H7 (cell line): Measurements from ENCODE around the gene TIGD1. TPM values are rescaled to one million over a fixed set of nuclear protein-coding genes. Genes with fewer than 3 reads are reported as not detected.

Source experiments
- DNase-seq: peaks from one replicate; pipeline ENCODE4 v3.0.0; 2012
- H3K27me3 ChIP-seq: 2 replicates; pipeline ENCODE4 v1.6.0; 2011; ENCODE audit warnings: mild to moderate bottlenecking, low read length; ENCODE audit not compliant: control insufficient read depth, insufficient read depth
- H3K36me3 ChIP-seq: replicated peaks from 2 replicates; pipeline ENCODE4 v1.5.1; 2011; ENCODE audit warnings: low read length; ENCODE audit not compliant: control insufficient read depth, insufficient read depth
- H3K4me3 ChIP-seq: 2 replicates; pipeline ENCODE4 v1.5.1; 2011; ENCODE audit warnings: low read depth, mild to moderate bottlenecking, control low read depth, low read length, moderate library complexity; ENCODE audit not compliant: insufficient read depth
- total RNA-seq: library from RNA; depleted of rRNA; stranded (reverse); fragments of >200 nt; shearing (Covaris generic); gene quantifications from 2 replicates; pipeline ENCODE4 v1.2.3, GENCODE V29; 2014

The TIGD1 gene
- total RNA-seq, 1 experiment from 2014 or later, result 5.0 TPM

DNA sequence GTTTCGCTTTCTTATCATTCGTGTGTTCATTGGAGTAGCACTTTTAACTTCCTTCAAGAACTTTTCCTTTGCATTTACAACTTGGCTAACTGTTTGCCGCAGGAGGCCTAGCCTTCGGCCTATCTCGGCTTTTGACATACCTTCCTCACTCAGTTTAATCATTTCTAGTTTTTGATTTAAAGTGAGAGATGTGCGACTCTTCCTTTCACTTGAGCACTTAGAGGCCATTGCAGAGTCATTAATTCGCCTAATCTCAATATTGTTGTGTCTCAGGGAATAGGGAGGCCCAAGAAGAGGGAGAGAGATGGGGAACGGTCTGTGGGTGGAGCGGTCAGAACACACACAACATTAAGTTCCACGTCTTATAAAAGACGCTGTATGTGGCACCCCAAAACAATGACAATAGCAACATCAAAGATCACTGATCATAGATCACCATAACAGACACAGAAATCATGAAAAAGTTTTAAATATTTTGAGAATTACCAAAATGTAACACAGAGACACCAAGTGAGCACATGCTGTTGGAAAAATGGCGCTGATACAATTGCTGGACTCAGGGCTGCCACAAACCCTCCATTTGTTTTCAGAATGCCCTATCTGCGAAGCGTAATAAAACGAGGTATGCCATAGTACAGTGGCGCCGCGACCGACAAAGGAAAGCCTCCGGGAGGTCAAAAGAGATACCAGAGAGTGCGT lies 553 bp downstream of the TIGD1 start:
- H3K27me3 ChIP-seq, result no peaks in the 10 kb centered on the region
- DNase-seq, result no peak

DNA sequence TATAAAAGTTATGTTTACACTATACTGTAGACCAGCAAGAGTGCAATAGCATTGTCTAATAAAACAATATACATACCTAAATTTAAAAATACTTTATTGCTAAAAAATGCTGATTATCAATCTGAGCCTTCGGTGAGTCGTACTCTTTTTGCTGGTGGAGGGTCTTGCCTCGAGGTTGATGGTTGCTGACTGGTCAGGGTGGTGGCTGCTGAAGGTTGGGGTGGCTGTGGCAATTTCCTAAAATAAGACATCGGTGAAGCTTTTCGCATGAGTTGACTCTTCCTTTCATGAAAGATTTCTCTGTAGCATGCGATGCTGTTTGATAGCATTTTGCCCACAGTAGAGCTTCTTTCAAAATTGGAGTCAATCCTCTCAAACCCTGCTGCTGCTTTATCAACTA lies 2.4 kb downstream of the TIGD1 start:
- H3K27me3 ChIP-seq, result no peaks in the 10 kb centered on the region
- no peak for DNase-seq
- H3K4me3 ChIP-seq, result no peak overlapping the region
- H3K36me3 ChIP-seq, result no peaks in the 10 kb centered on the region; the same call in 1 of the 2 replicates

More for the DNA sequence above, 553 bp downstream of the TIGD1 start:
- no peaks in the 10 kb centered on the region; the same call in none of the 2 replicates for H3K36me3 ChIP-seq
- H3K4me3 ChIP-seq, result peak overlapping the region; percentile 84

DNA sequence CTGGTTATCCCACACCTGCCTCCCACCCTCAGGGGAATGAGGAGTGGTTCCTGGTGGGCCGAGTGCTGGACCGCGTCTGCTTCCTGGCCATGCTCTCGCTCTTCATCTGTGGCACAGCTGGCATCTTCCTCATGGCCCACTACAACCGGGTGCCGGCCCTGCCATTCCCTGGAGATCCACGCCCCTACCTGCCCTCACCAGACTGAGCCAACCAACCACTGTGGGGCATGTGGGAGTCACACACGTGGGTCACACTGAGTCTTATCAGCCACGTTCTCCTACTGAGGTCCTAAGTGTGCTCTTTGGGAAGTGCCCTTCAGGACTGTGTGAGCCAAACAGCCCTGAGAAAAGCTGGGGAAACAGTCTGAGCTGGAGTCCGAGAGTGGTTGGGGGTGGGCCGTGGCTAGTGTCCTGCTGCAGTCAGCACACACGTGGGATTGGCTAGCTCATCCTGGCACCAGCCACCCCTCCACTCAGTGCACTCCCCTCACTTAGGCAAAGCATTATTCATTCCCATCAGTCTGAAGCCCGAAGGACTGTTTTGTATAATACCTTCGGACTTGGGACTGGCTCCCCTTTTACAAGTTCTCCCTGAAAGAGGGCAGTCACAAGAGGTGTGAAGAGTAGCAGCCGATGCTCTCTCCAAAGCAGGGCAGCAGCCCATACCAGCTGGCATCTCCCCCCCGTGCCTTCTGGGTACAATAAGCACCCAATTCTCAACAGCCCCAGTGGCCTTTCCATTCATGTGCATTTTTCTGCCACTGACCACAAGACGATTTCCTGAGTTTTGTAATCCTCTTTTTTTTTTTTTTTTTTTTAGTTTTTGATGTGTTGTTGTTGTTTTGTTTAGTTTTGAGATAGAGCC lies 4.6 kb downstream of the TIGD1 start:
- no peaks in the 10 kb centered on the region; the same call in 1 of the 2 replicates for H3K36me3 ChIP-seq
- no peak overlapping the region for H3K4me3 ChIP-seq
- DNase-seq, result no peak
- H3K27me3 ChIP-seq, result no peaks in the 10 kb centered on the region

DNA sequence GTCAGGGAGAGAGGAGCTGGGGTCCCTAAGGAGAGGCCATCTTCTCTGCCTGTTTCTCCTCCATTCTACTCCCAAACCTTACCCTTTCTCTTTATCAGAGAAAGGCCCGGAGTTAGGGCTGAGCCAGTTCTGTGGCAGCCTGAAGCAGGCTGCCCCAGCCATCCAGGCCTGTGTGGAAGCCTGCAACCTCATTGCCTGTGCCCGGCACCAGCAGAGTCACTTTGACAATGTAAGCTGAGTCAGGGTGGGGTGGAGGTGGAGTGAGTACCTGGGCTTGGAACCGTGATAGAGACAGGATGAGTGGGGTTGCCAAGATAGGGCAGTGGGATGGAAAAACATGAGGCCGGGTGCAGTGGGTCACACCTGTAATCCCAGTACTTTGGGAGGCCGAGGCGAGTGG lies 5.7 kb downstream of the TIGD1 start:
- Histone ChIP-seq H3K27me3 (no peaks in the 10 kb centered on the region), H3K4me3 (no peak overlapping the region), H3K36me3 (no peaks in the 10 kb centered on the region; the same call in 1 of the 2 replicates)
- no peak for DNase-seq

DNA sequence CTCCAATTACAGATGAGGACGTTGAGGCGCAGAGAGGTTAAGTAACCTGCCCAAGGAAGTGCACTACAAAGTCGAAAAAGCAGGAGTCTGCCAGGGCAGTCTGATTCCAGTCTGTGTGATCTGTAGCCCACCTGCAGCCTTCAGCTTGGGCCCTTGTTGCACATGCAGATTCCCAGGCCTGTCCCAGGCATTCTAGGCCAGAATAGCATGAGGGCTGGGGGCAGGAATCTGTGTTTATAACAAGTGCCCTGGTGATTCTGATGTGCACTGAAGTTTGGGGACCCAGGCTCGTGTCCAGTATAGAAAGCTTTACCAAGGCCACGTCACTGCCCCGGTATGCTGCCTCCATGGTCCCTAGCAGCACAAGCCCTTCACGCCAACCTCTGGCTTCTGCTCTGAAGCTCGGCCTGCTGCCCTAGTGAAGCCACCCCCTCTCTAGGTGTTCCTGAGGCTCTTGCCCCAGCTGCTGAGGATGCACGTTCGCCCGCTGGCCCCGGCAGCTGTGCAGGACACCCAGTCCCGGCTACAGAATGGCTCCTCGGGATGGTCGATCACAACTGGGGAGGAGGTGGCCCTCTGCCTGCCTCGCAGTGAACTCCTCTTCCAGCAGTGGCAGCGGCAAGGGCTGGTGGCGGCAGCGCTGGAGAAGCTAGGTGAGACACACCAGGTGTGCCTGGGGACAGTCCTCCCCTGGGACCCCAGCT lies 6.3 kb downstream of the TIGD1 start:
- DNase-seq, result peak; percentile 53
- Histone ChIP-seq H3K4me3 (no peak overlapping the region), H3K36me3 (no peaks in the 10 kb centered on the region; the same call in 1 of the 2 replicates), H3K27me3 (no peaks in the 10 kb centered on the region)

DNA sequence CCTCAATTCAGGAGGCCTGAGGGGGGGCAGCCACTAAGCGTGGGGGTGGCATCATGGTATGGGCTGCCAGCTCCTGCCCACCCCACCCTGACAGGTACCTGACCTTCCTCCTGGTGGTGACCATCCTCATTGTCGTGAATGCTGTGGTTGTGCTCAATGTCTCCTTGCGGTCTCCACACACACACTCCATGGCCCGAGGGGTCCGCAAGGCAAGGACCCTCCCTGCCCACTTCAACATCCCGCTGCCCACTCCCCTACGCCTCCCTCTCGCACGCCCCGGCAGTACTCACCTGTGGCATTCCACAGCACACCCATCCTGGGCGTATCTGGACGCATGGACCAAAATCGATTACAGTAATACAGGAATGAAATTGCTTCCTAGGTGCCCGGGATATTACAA lies 6.9 kb downstream of the TIGD1 start:
- Histone ChIP-seq H3K27me3 (no peaks in the 10 kb centered on the region), H3K4me3 (no peak overlapping the region), H3K36me3 (no peaks in the 10 kb centered on the region; the same call in 1 of the 2 replicates)
- DNase-seq, result no peak

DNA sequence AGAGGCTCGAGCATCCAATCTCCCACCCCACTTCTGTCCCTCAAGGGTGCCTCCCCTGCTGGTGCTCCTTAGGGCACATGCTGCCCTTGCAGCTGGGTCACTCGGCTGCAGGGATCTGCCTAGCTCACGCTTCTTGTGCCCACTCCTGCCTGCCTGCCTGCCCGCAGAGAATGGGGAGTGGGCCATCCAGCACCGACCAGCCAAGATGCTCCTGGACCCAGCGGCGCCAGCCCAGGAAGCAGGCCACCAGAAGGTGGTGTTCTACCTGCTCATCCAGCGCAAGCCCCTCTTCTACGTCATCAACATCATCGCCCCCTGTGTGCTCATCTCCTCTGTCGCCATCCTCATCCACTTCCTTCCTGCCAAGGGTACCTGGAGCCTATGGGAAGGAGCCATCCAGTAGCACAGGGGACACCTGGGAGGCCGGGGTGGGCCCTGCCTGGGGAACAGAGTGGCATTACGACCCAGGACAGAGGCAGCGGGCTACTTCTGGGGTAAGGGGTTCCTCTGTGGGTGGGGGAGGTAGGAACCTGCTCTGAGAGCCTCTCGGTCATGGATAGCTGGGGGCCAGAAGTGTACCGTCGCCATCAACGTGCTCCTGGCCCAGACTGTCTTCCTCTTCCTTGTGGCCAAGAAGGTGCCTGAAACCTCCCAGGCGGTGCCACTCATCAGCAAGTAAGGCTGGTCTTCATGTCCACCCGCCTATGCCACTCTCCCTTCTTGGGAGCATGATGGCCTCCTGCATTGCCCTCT lies 7.5 kb downstream of the TIGD1 start:
- Histone ChIP-seq H3K4me3 (no peak overlapping the region), H3K36me3 (no peaks in the 10 kb centered on the region; the same call in 1 of the 2 replicates), H3K27me3 (no peaks in the 10 kb centered on the region)
- DNase-seq, result peak; percentile 47

DNA sequence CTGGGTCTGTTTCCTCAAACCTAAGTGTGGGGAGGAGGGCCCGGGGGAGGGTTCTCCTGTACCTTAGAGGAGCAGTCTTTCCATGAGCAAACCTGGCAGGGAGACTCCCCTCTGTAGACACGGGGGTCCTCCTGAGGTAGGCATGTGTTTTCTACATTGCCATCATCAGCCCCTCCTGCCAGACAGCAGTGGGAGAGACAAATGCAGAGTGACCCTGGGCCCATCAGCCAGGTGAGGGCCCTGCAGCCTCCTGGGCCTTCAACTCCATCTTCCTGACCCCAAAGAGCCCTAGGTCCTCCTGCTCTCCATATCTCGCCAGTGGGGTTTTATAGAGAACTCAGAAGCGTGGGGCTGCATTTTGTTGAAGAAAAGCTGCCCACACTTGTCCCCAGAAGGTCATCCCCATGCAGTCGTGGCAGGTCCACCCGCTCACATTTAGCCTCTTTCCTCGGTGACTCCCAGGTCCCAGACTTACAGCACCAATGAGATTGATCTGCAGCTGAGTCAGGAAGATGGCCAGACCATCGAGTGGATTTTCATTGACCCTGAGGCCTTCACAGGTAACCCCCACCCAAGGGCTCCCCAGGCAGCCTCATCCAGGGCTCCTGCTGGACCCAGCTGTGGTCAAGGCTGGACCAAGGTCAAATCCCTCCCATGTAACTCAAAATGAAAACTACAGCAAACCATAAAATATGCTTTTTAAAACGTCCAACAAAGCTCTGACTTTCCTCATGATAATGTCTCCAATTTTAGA lies 8.2 kb downstream of the TIGD1 start:
- Histone ChIP-seq H3K27me3 (no peaks in the 10 kb centered on the region), H3K4me3 (no peak overlapping the region), H3K36me3 (no peaks in the 10 kb centered on the region)
- DNase-seq, result no peak

DNA sequence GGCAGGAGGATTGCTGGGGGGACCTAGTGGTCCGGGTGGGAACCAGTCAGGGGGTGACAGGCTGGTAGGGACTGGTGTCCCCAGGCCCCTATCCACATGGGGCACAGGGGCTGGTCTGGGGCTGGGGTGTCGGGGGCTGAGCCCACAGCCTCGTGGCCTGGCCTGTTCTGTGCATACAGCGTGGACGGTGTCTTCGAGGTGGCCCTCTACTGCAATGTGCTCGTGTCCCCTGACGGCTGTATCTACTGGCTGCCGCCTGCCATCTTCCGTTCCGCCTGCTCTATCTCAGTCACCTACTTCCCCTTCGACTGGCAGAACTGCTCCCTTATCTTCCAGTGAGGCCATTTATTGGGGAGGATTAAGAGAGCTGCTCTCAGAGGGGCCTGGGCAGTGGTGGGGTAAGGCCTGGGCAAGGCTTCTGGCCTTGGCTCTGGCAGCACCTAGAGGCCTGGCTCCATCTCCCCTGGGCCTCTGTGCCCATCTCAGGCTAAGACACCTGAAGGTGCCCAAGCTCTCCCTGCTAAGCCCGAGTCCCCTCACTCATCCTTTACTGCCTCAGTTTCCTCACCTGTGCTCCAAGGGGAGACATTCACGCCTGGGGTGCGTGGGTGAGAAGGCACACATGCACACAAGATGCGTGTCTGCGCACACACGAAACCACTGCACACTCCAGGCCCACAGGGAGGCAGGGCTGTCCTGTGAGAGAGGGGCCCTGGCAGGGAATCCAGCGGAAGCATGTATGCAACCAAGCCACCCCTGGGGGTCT lies 9.0 kb downstream of the TIGD1 start:
- H3K36me3 ChIP-seq, result no peaks in the 10 kb centered on the region

DNA sequence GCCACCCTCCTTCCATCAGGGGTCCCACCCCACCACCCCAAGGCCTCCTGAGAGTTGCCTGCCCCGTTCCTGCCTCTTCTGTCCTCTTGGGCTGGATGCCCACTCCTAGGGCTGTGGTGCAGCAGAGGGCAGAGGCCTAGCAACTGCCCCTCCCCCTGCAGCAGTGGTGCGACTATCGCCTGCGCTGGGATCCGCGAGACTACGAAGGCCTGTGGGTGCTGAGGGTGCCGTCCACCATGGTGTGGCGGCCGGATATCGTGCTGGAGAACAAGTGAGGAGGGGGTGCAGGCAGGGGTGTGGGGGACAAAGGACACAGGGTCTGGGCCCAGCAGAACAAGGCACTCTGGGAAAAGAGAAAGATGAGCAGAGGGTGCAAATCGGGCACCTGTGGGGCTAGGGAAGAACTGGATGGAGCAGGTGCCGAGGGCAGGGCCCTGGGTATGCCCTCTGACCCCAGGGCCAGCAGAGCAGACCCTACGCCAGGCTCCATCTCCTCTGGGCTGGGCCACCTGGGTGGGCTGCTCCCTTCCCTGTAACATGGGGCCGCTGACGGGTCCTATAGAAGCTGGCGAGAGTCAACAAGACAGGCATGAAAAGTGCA lies 9.8 kb downstream of the TIGD1 start:
- Histone ChIP-seq H3K4me3 (no peak overlapping the region), H3K36me3 (no peaks in the 10 kb centered on the region), H3K27me3 (no peaks in the 10 kb centered on the region)
- peak; percentile 60 for DNase-seq

More for the DNA sequence above, 9.0 kb downstream of the TIGD1 start:
- DNase-seq, result peak; percentile 61
- Histone ChIP-seq H3K27me3 (no peaks in the 10 kb centered on the region), H3K4me3 (no peak overlapping the region)

DNA sequence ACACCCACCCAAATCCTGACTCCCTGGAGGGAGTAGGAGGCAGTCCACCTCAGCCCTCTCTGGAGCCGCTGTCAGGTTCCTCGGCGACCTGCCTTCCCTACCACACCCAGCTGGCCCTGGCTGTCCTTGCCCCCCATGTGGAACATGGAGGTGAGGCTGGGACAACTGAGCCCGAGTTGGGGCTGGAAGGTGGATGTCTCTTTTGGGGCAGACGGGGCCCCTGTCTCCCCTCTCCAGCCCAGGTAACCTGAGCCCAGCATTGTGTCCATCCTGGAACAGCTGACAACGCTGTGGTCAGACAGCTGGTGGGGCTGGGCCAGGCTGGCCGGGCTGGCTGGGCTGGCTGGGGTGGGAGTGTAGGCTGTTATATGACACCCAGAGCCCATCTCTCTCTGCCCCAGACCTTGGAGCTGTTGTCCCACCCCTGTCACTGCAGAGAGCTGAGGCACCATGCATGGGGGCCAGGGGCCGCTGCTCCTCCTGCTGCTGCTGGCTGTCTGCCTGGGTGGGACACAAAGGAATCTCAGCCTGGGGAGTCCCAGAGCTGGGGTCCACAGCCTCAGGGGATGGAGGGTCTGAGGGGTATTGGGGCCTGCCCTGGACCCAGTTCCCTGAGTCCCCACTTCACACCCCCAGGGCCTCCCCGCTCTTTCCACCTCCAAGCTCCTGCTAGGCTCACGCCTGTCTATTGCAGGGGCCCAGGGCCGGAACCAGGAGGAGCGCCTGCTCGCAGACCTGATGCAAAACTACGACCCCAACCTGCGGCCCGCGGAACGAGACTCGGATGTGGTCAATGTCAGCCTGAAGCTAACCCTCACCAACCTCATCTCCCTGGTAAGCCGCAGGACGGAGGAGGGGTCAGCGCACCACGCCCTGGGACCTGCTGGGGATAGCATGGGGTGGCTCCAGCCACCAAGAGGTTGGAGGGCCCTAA lies 10.8 kb downstream of the TIGD1 start, which contains the start of gene CHRNG:
CHRNG (plus strand) TSS at position 395 of the 934 bp plus-strand sequence; CDS start at position 451, 56 bp downstream.
- DNase-seq, result peak; percentile 75
- Histone ChIP-seq H3K27me3 (no peaks in the 10 kb centered on the region), H3K36me3 (no peaks in the 10 kb centered on the region), H3K4me3 (no peak within 1 kb of the TSS)

DNA sequence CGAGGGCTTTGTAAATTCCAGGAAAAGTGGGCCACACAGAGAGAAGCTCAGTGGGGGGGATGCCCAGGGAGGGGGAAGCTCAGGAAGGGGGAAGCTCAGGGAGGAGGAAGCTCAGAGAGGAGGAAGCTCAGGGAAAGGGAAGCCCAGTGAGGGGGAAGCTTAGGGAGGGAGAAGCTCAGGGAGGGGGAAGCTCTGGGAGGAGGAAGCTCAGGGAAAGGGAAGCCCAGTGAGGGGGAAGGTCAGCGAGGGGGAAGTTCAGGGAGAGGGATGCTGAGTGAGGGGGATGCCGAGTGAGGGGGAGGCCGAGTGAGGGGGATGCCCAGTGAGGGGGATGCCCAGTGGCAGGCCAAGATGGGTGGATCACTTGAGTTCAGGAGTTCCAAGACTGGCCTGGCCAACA lies 11.7 kb downstream of the TIGD1 start:
- no peaks in the 10 kb centered on the region for H3K36me3 ChIP-seq
- peak; percentile 71 for DNase-seq
- no peaks in the 10 kb centered on the region for H3K27me3 ChIP-seq

More for the DNA sequence above, 11.7 kb downstream of the TIGD1 start:
- no peak overlapping the region for H3K4me3 ChIP-seq
